ENCODE measurements around the gene NCR3LG1.

Gene NCR3LG1

DNA sequence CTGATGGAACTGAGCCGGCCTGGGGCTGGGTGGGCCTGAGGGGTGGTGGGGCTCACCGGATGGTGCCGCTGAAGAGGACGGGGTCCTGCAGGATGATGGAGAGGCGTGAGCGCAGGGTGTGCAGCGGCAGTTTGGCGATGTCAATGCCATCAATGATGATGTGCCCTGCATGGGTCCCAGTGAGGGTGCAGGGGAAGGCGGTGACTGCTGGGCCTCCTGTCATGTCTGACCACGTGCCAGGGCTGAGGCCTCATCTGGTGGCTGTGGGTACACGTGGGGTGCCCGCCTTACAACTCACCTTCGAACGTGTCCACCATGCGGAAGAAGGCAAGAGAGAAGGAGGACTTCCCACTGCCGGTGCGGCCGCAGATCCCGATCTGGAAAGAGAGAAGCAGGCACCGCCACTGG is 44.0 kb downstream of the NCR3LG1 start:
- no peak for DNase-seq

GRCh38 chr11:17395978-17396377 is 44.4 kb downstream of the NCR3LG1 start:
- DNase-seq, result no peak

GRCh38 chr11:17396598-17397310 is 45.2 kb downstream of the NCR3LG1 start:
- DNase-seq, result no peak

GRCh38 chr11:17397311-17398002 is 45.9 kb downstream of the NCR3LG1 start:
- DNase-seq, result no peak

GRCh38 chr11:17399236-17399635 is 47.6 kb downstream of the NCR3LG1 start:
- DNase-seq, result no peak

GRCh38 chr11:17400048-17400775 is 48.6 kb downstream of the NCR3LG1 start:
- no peak for DNase-seq

- DNase-seq, result no peak
Observed at GRCh38 chr11:17401316-17401715, 49.7 kb downstream of the NCR3LG1 start.

DNA sequence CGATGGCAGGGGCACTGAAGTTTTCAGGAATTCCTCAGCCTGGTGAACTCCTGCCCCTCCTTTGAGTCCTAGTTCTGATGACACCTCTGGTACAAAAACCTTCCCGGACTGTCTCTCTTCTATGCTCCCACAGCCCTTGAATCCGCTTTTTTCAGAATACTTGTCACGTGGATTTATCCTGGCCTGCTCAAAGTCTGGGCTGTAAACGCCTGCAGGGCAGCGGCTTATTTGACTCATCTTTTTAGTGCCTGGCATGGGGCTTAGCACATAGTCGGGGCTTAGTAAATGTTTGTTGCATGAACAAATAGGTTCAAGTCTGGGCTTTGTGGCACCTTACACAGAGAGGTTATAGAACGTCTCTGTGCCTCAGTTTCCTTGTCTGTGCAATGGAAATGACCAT is 50.2 kb downstream of the NCR3LG1 start:
- DNase-seq, result no peak

GRCh38 chr11:17402486-17402885 is 50.9 kb downstream of the NCR3LG1 start:
- no peak for DNase-seq

GRCh38 chr11:17403980-17404759 is 52.6 kb downstream of the NCR3LG1 start:
- no peak for DNase-seq

- DNase-seq, result no peak
Observed at GRCh38 chr11:17405232-17406005, 53.8 kb downstream of the NCR3LG1 start.

DNA sequence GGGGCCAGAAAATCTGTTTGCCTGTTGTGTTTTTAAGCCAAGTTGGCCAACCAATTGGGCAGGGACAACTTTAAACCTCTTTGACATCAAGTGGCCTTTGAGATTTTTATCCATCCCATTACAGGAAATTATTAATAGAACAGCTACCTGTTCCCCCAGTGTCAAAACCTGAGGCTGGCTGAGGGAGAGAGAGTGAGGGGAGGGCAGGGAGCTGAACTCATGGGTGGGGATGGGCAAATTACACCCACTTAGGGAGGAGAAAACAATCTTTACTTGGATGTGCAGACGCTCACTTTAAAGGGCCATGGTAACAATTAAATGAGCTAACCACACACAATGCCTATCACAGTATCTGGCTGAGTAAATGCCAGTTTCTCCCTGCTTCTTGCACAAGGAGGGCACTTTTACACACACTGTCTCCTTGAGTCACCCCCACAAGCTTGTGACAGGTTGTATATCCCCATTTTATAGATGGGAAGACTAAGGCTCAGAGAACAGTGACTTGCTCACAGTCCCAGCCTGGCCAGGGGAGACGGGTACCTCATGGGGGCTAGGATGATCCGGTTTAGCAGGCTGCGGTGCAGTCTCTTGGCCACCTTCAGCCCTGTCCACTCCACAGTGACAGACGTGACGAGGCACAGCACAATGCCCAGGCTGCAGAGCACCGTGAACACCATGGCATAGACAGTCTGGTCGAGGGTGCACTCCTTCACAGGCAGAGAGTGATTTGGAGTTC is 54.6 kb downstream of the NCR3LG1 start:
- DNase-seq, result no peak

- no peak for DNase-seq
Observed at GRCh38 chr11:17406818-17407149, 55.2 kb downstream of the NCR3LG1 start.

DNA sequence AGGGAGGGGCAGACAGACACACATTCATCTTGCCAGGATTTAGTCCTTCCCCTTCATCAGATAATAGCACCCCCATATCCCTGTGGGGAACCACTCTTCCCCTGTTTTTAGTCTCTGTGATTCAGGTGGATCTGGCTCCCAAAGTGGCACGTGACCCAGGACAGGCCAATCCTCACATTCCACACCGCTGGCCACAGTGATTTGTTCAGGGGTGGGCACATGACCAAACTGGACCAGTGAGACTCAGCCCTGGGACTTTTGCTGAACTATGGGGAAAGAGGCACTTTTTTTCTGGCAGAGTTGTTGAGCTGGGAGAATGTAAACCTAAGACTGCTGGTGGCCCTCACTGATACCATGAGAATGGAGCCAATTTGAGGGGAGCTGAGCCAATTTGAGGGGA is 56.0 kb downstream of the NCR3LG1 start:
- DNase-seq, result no peak

GRCh38 chr11:17408026-17408425 is 56.4 kb downstream of the NCR3LG1 start:
- no peak for DNase-seq

- DNase-seq, result no peak
Observed at GRCh38 chr11:17408641-17409040, 57.0 kb downstream of the NCR3LG1 start.

DNA sequence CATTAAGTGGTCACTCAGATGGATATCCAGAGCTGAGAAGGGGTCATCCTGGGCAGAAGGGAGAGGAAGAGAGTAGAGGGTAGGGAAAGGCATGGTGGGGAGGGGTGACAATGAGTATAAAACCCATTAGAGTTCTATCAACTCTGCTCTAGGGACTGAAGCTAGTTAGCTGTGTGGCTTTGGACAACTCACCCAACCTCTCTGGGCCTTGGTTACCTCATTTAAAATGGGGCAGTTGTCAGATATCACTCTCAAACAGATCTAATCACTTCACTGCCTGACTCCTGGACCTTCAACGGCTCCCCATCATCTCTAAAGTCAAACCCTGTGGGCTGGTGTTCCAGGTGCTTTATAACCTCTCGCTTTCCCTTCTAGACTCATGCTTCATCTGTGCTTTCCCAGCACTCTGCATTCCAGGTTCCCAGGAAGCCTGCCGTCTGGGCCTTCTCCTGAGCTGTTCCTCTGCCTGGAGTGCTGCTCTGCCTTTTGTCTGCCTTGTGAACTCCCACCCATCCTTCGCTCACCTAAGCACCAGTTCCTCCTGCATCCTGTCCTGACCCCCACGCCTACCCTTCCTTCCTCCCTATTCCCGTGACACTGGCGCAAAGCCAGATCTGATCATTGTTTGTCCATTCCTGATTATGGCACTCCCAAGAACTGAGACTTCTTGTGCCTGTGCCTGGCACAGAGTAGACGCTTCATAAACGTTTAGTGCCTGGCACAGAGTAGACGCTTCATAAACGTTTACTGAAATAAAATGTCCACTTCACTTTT is 59.2 kb downstream of the NCR3LG1 start:
- DNase-seq, result no peak

GRCh38 chr11:17411418-17411817 is 59.8 kb downstream of the NCR3LG1 start:
- DNase-seq, result no peak

DNA sequence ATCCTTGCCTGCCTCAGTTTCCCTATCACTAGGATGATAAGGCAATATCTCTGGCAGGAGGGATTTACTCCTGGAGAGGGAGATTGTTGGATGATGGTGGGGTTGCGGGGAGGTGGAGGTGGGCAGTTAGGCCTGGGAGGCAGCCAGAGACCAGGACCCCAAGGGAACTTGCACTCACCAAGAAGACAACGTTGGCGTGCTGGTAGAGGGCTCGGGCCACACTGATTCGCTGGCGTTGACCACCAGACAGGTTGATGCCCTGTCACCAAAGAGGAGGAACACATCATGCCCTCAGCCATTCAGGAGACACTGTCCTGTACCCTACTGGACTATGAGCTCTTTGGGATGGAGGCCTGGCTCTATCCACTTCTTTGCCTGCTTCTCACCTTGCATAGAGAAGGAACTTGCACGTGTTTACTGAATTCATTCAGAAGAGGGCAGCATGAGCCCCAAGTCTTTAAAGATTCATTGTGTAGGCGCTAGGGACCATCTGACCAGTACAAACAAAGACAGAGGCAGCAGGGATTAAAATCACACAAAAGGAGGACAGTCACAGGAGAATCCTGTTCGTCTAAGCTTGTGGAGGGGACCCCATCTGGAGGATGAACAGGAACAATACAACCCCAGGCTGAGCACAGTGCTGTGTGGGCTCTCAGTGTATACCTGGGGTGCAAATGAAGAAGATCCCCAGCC is 61.0 kb downstream of the NCR3LG1 start:
- DNase-seq, result no peak
